ENCODE data around the gene ABLIM3. TPM values are rescaled to one million over a fixed set of nuclear protein-coding genes. Genes with fewer than 3 reads are reported as not detected.
"Not testable (repeated sequence)": the region's sequence is repeated elsewhere in the genome, so short reads cannot be mapped to it uniquely, and the experiment has no call there.

ABLIM3 gene
- polyA plus RNA-seq, 5 donors = 85.6 to 123 (median 104) TPM

DNA sequence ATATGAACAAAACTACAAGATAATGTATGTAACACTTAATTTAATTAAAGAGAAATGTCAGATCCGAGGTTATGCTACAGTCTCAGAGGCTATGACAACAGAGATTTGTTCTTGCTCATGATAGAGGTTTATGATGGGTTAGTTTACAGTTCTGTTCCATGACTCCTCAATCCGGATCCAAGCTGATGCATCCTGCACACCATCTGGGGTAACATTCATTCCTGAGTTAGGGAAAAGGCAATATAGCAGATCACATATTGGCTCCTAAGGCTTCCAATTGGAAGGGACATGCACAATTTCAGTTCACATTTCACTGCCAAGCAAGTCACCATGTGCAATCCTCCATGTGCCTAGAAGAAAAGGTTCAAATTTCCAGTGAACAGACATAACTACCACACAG, 40.4 kb downstream of the ABLIM3 start:
- no peak for DNase-seq

- no peak for DNase-seq
Measured at GRCh38 chr5:149182241-149182640, 40.9 kb downstream of the ABLIM3 start.

DNA sequence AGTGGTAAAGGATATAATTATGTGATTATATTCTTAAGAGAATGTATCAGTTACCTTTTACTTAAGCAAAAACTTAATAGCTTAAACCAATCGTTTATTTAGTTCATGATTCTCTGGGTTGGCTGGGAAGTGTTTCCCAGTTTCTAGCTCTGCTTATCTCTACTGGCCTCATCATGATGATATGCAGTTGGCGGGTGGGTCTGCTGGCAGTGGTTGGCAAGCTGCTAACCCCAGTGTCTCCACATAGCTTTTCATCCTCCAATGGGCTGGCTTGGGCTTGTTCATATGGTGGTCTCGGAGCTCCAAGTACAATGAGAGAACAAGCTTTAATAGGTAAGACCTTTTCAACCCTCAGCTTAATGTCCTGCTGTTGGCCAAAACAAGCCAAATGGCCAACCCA, 43.8 kb downstream of the ABLIM3 start:
- DNase-seq = no peak

DNA sequence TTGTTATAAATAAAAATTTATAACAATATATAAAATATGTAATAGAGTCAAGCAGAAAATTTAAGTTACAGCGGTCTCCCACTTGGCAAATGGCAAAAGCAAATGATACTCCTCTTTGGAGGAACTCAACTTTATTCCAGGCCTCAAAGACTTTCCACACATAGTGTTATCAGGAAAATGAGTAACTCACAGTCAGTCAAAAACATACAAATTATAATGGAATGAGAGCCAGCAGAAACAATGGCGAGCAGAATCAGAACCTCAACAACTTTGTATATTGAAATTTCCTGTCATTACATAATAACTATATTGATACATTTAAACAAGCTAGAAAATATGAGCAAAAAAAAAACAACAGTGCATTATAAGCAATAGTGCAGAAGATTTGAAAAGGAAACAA, 45.2 kb downstream of the ABLIM3 start:
- no peak for DNase-seq

GRCh38 chr5:149187617-149188016, 46.3 kb downstream of the ABLIM3 start:
- not testable (repeated sequence) for DNase-seq

GRCh38 chr5:149188383-149188782, 47.1 kb downstream of the ABLIM3 start:
- DNase-seq = no peak

DNA sequence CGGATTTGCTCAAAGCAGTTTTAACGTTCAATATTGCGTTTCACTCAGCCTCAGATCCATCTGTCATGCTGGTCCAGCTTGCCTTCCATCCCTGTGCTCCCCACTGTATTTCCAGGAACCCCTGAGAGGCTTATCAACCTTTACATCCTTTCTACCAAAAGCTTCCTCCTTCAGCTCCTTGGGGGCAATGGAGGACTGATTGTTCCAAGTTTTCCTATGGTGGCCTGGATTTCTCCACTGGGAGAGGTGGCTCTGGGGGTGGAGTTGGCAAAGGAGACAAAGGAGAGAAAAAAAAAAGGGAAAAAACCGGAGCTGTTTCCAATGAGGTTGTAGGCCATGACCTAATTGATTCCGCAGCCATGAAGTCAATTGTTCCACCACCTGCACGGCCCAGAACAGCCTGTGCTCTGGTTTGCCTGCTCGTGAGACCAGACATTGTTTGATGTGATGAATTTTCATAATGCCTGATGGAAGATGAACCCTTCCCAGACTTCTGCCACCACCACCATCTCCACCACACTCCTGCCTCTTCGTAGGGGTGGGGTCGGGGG, 54.1 kb downstream of the ABLIM3 start:
- DNase-seq = no peak

DNA sequence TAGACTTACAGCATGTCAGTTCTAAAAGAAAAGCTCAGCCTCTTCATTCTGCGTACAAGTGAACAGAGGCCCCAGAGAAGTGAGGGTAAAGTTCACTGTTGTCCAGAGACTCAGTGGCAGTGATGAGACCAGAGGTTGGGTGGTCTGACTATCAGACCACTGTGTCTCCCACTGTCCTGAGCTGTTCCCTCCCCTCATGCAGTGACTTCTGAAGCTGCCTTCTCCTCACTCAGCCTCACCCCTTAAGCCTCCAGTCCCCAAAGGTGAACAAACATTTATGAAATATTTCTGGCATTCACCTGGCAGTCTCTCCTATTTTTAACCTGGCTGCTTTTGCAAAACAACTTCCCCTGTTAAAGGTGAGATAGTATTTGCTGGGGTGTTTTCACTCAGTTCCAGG, 54.7 kb downstream of the ABLIM3 start:
- no peak for DNase-seq

- DNase-seq = no peak
Measured at GRCh38 chr5:149198148-149198547, 56.9 kb downstream of the ABLIM3 start.

GRCh38 chr5:149200355-149200754, 59.1 kb downstream of the ABLIM3 start:
- DNase-seq = no peak

DNA sequence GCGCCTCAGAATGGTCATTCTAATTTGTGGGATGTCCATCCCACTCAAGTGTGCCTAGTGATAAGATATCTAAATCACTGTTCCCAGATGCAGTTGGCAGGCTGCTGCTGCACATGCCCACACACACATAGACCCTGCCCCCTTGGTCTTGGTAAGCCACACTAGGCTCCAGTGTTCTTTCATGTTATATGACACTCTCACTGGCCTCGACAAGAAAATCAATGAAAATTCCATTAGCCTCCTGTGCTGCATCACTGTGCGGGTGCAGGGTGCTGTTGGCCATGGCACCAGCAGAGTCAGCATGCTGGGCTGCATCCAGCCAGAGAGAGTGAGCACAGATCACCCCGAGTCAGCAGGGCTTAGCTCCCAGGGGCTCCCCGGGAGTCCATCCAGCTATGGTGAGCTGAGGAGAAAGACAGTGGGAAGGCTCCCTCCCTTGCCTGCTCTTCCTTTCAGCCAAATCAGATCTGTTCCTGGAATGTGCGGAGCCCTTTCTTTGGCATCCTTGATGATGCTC, 59.9 kb downstream of the ABLIM3 start:
- no peak for DNase-seq

DNA sequence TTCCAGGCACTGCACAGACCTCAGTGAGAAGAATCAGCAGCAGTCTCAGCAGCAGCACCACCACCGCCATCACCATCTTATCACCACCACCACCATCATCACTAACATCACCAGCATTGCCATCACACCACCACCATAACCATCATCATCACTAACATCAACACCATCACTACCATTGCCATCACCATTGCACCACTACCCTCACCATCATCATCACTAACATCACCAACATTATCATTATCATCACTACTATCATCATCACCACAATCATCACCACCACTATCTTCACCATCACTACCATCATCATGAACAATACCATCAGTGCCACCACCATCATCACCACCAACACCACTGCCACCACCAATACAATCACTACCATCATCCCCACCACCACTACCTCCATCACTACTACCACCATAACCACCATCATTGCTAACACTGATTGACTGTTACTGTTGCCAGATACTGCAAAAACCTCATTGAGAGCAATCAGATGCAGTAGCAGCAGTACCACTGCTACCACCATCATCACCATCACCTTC, 61.7 kb downstream of the ABLIM3 start:
- no peak for DNase-seq

DNA sequence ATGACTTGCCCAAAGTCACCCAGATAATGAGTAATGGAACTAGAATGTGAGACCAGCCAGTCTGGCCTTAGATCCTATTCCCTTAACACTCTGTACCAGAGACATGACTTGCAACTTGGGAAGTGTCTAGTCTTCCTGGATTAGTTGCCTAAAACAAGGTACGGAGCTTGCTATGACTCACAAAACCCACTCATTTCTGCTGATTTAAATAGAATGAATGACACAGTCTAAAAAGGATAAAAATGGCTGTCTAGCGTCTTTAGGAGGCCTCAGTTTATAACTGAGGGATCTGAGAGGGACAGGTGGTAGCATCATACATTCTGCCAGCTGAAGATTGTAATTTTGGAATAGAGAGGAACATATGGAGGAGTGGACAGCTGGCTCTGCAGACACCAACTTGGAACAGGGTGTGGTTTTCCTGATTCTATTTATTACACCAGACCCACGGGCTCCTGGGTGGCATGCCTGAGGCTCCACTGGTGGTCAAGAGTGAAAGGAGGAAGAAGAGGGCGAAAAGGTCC, 62.7 kb downstream of the ABLIM3 start:
- DNase-seq = no peak

GRCh38 chr5:149205625-149206523, 64.6 kb downstream of the ABLIM3 start:
- peak; percentile 96 to 98 for DNase-seq

GRCh38 chr5:149206524-149207141, 65.3 kb downstream of the ABLIM3 start:
- DNase-seq = no peak

DNA sequence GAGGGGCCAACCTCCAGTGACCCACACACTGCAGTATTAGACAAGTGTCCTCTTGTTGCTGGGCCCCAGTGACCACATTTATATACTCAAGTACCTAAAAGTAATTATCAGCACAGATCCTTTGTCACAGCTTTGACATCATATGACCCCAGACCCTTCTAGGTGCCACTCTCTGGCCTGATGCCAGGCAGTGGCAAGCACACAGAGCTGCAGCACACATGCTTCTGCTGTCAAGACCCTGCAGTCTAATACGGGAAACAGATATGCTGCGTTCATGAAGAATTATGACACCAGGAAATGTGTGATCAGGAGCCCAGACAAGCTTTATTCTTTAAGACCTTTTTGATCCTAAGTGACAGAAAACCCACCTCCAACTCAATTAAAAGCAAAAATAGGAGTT, 66.5 kb downstream of the ABLIM3 start:
- no peak for DNase-seq

GRCh38 chr5:149210225-149210624, 68.9 kb downstream of the ABLIM3 start:
- DNase-seq = no peak

DNA sequence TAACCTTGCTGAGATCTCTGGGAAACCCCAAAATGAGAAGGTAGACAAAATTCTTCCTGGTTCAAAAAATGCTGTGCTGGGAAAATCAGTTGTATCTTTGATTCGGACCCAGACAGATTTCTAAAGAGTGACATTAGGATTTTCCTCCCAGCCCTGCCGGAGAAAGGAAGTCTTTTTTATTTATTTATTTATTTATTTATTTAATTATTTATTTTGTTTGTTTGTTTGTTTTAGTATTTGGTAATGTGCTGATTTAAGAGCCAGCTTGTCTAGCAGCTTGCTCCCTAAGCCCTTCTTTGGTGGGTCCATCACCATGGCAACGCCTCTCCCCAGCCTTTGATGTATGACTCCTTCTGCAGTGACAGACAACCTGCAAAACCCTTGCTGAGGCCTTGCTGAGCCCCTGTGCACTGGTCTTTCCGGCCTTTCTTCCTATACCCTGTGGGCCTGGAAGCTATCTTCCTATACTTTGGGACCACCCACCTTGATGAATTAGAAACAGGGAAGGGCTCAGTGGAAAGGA, 69.7 kb downstream of the ABLIM3 start:
- DNase-seq = no peak

DNA sequence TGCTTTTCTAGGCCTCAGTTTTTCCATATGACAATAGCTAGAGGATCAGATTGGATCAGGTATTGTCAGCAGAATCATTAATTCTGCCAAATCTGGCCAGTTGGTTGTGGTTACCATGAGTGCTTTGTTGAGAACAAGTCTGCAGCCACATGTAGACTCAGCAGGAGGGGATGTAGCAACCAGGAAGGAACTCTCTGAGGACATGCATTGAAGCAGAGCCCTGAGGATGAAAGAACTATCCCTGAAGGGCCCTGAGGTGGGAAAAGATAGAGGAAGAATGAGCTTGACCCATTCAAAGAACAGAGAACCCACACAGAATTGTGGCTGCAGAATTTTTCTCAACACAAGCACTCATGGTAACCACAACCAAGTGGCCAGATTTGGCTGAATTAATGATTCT, 70.3 kb downstream of the ABLIM3 start:
- no peak for DNase-seq

DNA sequence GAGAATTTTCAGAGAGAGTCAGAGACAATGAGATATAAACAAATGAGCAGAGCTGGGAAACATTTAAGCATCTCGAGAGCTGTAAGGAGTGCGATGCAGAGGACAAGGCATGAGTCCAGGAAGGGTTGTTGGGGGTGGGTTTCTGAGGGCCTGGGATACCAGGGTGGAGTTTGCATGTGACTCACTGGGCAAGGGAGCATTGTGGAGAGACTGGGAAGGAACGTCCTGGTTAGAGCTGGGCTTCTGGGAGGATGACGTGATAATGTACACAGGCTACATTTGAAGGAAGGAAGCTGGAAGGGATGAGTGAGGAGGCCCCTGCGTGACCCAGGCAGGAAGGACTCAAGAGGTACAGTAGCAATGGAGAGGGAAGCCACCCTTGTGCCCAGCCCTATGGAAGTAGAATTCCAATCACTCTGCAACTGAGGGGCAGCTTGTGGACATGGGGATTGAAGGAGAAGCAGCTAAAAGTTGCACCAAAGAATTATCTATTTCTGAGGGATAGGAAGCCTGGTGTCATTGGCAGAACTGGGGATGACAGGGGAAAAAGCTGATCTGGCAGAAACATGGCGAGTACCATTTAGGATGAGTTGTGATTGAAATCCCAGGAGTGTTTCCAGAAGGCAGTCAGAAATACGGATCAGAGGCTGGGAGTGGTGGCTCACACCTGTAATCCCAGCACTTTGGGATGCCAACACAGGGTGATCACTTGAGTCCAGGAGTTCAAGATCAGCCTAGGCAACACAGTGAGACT, 71.1 kb downstream of the ABLIM3 start:
- DNase-seq = no peak

DNA sequence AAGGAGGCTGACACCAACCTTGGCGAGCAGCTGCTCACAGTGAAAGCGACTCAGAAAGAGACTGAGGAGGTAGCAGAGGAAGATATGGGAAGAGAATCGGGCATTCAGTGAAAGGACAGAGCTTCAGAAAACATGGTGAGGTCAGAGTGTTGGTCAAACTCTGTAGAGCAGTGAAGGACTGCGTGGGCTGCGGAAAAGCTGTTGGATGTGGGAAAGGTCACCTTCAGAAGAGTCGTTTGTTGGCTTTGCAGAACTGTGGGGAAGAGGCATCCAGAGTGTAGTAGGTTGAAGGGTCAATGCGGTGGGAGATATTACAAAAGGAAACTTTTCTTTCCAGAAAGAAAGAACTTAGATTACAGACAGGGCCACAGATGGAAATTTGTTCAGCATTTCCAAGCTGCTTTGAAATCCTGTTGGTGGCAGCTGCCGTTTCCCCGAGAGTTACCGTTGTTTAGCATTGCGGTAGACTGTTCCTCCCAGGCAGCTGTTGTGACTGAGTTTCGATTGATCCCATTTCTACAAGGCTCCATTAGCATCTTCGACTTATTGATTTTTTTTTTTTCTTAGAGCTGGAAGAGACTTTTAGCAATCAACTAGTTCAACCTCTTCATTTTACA, 72.1 kb downstream of the ABLIM3 start:
- DNase-seq = no peak

Measured in right lung (tissue), 5 donors.